Stomach (tissue), 9 donors: Measurements from ENCODE around the gene ATP5ME. TPM values are rescaled to one million over a fixed set of nuclear protein-coding genes. Genes with fewer than 3 reads are reported as not detected.

Source experiments
- DNase-seq, 2 donors: peaks; one replicate each; pipeline versions ENCODE4 v3.0.0 to v3.0.0-alpha.2; 2013 to 2019
- H3K27ac ChIP-seq, 5 donors: fragments of 200-600 bp in 4 of 5; sonication (generic) in 4 of 5; one replicate each; pipeline ENCODE4 v1.5.1; 2013 to 2019; ENCODE audit warnings: mild to moderate bottlenecking in 1 of 5, moderate library complexity in 1 of 5
- H3K27me3 ChIP-seq, 3 donors: fragments of 200-600 bp; sonication (generic); one replicate each; pipeline ENCODE4 v1.5.1; 2017 to 2019; ENCODE audit warnings: mixed run types in 1 of 3
- H3K36me3 ChIP-seq, 4 donors: fragments of 200-600 bp; sonication (generic); 1 replicate in 3 of 4; 2 replicates in 1 of 4; pipeline ENCODE4 v1.5.1; 2016 to 2019
- H3K4me1 ChIP-seq, 4 donors: fragments of 200-600 bp; sonication (generic); one replicate each; pipeline ENCODE4 v1.5.1; 2016 to 2019
- H3K4me3 ChIP-seq, 4 donors: fragments of 200-600 bp; sonication (generic) in 3 of 4; one replicate each; pipeline ENCODE4 v1.5.1; 2016 to 2019; ENCODE audit warnings: mild to moderate bottlenecking in 1 of 4
- H3K9me3 ChIP-seq, 4 donors: fragments of 200-600 bp; sonication (generic); one replicate each; pipeline ENCODE4 v1.5.1; 2016 to 2019
- EP300 ChIP-seq: sonication (generic); formaldehyde crosslinking; IDR thresholded peaks from one replicate; pipeline ENCODE4 v1.6.1; 2017; ENCODE audit warnings: antibody characterized with exemption
- POLR2A ChIP-seq, 4 donors: fragments of 450-650 bp; IDR thresholded peaks; one replicate each; pipeline ENCODE4 v1.6.1; 2016; ENCODE audit warnings: antibody characterized with exemption in 4 of 4, control low read depth in 2 of 4, mild to moderate bottlenecking in 1 of 4, moderate library complexity in 1 of 4
- POLR2AphosphoS5 ChIP-seq, 3 donors: sonication (generic); formaldehyde crosslinking; IDR thresholded peaks; one replicate each; pipeline ENCODE4 v1.6.1; 2016; ENCODE audit warnings: antibody characterized with exemption in 3 of 3
- WGBS, 5 donors: extraction: QIAGEN DNeasy Blood & Tissue Kit in 3 of 5; methylation state at CpG; one replicate each; pipeline versions ENCODE4 v1.1.5 to v1.1.7; 2013 to 2018; 5-methylcytosine and 5-hydroxymethylcytosine counted together
- intact Hi-C: fragments of 100-400 bp; cut with DNase I; formaldehyde crosslinking; loops from one replicate; pipeline ENCODE4 v1.15.1; 2023; ENCODE audit warnings: low total_unique reads
- polyA plus RNA-seq, 3 donors: library from polyadenylated mRNA; stranded (reverse); fragments of 200-250 nt; gene quantifications; one replicate each; pipeline ENCODE4 v1.2.3, GENCODE V29; 2013
- total RNA-seq, 5 donors: library from RNA; depleted of rRNA; stranded (reverse); fragments of >200 nt; gene quantifications; one replicate each; pipeline versions ENCODE4 v1.1.0 to v1.2.3, GENCODE V29; 2014 to 2016
- TF ChIP-seq, protein P1 (sequence below), 7 experiments: fragments of 450-650 bp in 4 of 7; fragments of 200-600 bp in 3 of 7; sonication (generic) in 3 of 7; IDR thresholded peaks; one replicate each; pipeline ENCODE4 v1.5.1; 2016 to 2019; ENCODE audit warnings: antibody characterized with exemption in 7 of 7, control low read depth in 2 of 7, mild to moderate bottlenecking in 1 of 7
- donor health status: healthy with polysubstance abuse.
- donor health status: Bipolar disorder and iron deficiency.
- donor health status: healthy.

Gene ATP5ME
- total and polyA plus RNA-seq, 8 donors = 8.0 to 876 (median 471) TPM

DNA sequence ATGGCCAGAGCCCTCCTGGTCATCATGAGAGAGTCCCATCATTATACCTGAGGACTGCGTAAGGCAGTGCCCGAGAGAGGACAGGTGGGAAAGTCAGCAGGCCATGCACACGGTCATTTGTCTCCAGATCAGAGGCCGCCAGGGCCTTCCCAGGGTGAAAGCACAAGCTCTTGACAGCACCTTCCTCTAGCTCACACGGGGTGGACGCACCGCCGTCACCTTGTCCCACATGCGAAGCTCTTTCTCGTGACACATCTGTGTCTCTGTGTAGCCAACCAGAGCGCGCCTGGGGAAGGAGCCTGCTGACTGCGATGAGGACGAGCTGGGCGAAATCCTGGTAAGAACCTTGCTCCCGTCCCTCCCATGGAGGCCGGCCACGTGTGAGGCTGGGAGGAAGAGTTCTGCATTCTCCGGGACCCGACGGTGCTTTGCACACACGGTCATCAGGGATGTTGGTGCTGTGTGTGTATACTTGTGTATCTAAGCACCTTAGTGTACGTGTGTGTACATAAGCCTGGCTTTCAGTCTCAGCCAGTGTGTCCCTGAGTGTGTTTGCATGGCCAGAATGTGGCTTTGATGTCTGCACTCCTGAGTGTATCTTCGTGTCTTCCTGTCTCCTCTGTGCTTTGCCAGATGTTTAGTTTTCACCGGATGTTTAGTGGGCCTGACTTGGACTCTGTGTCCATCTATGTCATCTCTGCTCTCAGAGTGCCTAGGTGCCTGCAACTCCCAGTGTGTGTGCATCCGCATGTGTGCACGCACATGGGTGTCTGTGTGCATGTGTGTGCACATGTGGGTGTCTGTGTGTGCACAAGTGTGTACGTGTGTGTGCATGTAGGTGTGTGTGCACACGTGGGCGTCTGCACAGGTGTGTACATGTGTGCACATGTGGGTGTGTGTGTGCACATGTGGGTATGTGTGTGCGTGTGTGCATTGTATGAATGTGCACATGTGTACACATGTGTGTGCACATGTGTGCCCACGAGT is 15.1 kb downstream of the ATP5ME start:
- Histone ChIP-seq H3K4me1 (peaks cover 7 to 12% (median 12%) of the 10 kb centered on the region in 4 donors), H3K4me3 (no peak overlapping the region), H3K9me3 (no peaks in the 10 kb centered on the region), H3K27ac (no peak overlapping the region), H3K36me3 (no peaks in the 10 kb centered on the region), H3K27me3 (peaks cover 0 to 32% (median 12%) of the 10 kb centered on the region in 3 donors)
- WGBS, 5 donors = 85 to 92% (median 91%) methylated on average over 29 to 32 of the region's 32 CpGs
- intact Hi-C loops = no loop called here
- no peak for TF ChIP-seq POLR2AphosphoS5 (IDR thresholded peaks at IDR 0.05)
- TF ChIP-seq, protein P1, sequence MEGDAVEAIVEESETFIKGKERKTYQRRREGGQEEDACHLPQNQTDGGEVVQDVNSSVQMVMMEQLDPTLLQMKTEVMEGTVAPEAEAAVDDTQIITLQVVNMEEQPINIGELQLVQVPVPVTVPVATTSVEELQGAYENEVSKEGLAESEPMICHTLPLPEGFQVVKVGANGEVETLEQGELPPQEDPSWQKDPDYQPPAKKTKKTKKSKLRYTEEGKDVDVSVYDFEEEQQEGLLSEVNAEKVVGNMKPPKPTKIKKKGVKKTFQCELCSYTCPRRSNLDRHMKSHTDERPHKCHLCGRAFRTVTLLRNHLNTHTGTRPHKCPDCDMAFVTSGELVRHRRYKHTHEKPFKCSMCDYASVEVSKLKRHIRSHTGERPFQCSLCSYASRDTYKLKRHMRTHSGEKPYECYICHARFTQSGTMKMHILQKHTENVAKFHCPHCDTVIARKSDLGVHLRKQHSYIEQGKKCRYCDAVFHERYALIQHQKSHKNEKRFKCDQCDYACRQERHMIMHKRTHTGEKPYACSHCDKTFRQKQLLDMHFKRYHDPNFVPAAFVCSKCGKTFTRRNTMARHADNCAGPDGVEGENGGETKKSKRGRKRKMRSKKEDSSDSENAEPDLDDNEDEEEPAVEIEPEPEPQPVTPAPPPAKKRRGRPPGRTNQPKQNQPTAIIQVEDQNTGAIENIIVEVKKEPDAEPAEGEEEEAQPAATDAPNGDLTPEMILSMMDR (IDR thresholded peaks at IDR 0.05) = no peak
- TF ChIP-seq POLR2A (IDR thresholded peaks at IDR 0.05) = no peak
- TF ChIP-seq EP300 = no peak
- DNase-seq = peak in 1 of 2 donors; percentile 8

DNA sequence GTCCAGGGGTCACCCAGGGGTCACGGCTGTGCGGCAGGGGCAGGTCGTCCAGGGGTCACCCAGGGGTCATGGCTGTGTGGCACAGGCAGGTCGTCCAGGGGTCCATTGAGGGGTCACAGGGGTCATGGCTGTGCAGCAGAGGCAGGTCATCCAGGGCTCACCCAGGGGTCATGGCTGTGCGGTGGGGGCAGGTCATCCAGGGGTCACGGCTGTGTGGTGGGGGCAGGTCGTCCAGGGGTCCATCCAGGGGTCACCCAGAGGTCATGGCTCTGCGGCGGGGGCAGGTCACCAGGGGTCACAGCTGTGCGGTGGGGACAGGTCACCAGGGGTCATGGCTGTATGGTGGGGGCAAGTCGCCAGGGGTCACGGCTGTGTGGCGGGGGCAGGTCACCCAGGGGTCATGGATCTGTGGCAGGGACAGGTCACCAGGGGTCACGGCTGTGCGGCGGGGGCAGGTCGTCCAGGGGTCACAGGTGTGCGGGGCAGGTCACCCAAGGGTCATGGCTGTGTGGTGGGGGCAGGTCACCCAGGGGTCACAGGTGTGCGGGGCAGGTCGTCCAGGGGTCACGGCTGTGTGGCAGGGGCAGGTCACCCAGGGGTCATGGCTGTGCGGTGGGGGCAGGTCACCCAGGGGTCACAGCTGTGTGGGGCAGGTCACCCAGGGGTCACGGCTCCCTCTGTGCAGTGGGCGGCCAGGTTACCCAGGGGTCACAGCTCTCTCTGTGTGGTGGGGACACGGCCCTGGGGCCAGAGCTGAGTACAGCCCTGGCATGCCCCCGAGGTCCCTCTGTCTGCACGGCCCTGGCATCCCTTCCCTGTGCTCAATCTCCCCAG is 16.0 kb downstream of the ATP5ME start:
- Histone ChIP-seq H3K27me3 (peaks cover 0 to 29% (median 4%) of the 10 kb centered on the region in 3 donors), H3K36me3 (no peaks in the 10 kb centered on the region), H3K4me3 (no peak overlapping the region), H3K4me1 (peaks cover under 1 to 3% (median 3%) of the 10 kb centered on the region in 4 donors), H3K27ac (no peak overlapping the region), H3K9me3 (no peaks in the 10 kb centered on the region)
- TF ChIP-seq, protein P1 (IDR thresholded peaks at IDR 0.05) = no peak
- TF ChIP-seq EP300 (no peak), POLR2A (IDR thresholded peaks at IDR 0.05) (no peak), POLR2AphosphoS5 (IDR thresholded peaks at IDR 0.05) (no peak)
- intact Hi-C loops = no loop called here
- DNase-seq = peak in 1 of 2 donors; percentile 13
- WGBS, 5 donors = 79 to 86% (median 81%) methylated on average over 11 to 27 of the region's 27 CpGs

DNA sequence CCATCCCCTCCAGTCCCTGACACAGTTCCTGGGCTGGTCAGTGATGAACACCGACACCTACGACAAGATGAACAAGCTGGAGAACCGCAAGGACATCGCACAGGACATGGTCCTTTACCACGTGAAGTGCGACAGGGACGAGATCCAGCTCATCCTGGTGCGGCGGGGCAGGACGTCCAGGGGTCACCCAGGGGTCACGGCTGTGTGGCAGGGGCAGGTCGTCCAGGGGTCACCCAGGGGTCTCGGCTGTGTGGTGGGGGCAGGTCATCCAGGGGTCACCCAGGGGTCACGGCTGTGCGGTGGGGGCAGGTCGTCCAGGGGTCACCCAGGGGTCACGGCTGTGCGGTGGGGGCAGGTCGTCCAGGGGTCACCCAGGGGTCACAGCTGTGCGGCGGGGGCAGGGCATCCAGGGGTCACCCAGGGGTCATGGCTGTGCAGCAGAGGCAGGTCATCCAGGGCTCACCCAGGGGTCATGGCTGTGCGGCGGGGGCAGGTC is 16.7 kb downstream of the ATP5ME start:
- Histone ChIP-seq H3K9me3 (no peaks in the 10 kb centered on the region), H3K4me3 (no peak overlapping the region), H3K27me3 (peaks cover 0 to 28% (median 4%) of the 10 kb centered on the region in 3 donors), H3K4me1 (no peaks in the 10 kb centered on the region), H3K36me3 (no peaks in the 10 kb centered on the region), H3K27ac (no peak overlapping the region)
- intact Hi-C loops = no loop called here
- 79 to 100% (median 81%) methylated on average over 2 to 23 of the region's 23 CpGs for WGBS, 5 donors
- no peak for TF ChIP-seq POLR2AphosphoS5 (IDR thresholded peaks at IDR 0.05)
- no peak for TF ChIP-seq POLR2A (IDR thresholded peaks at IDR 0.05)
- DNase-seq = no peak

DNA sequence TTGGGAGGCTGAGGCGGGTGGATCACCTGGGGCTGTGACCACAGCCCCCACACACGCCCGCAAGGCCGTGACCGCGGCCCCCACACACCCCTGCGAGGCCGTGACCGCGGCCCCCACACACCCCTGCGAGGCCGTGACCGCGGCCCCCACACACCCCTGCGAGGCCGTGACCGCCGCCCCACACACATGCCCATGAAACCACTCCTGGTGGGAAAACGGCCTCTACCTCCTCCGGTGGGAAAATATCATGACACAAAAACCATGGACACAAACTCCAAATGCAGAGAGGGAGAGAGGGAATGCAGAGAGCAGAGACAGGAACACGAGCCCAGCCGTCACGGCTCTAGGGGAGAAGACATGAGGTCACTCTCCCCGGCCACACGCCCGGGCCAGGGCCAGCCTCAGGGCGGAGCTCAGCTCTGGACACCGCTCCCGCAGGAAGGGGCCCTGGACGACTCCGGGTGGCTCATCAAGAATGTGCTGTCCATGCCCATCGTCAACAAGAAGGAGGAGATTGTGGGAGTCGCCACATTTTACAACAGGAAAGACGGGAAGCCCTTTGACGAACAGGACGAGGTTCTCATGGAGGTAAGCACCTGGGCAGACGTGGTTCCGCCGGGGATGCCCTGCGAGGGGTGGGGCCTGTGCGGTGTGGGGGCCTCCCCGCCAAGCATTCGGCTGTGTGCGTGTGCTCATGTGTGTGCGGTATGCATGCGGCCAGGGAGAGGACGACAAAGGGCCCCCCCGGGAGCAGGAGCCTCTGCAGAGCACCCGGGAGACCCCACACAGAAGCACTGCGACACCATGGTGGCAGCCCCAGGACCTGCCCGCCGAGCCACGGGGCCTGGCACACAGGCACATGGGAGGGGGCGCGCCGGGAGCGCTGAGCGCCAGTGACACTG is 17.4 kb downstream of the ATP5ME start:
- H3K36me3 ChIP-seq = no peaks in the 10 kb centered on the region
- no peaks in the 10 kb centered on the region for H3K4me1 ChIP-seq
- no peak for DNase-seq
- no peak overlapping the region for H3K27ac ChIP-seq
- H3K4me3 ChIP-seq = no peak overlapping the region
- intact Hi-C loops = no loop called here
- no peaks in the 10 kb centered on the region for H3K9me3 ChIP-seq
- TF ChIP-seq POLR2A (IDR thresholded peaks at IDR 0.05) = no peak
- TF ChIP-seq EP300 = no peak
- TF ChIP-seq, protein P1 (IDR thresholded peaks at IDR 0.05) = no peak
- no peak for TF ChIP-seq POLR2AphosphoS5 (IDR thresholded peaks at IDR 0.05)
- H3K27me3 ChIP-seq = peaks cover 0 to 35% (median 4%) of the 10 kb centered on the region in 3 donors
- 68 to 78% (median 73%) methylated on average over 34 to 58 of the region's 58 CpGs for WGBS, 5 donors
